ENCODE data around the gene CISH. TPM values are rescaled to one million over a fixed set of nuclear protein-coding genes. Genes with fewer than 3 reads are reported as not detected.

Gene CISH
- total RNA-seq, 5 donors from 2014 or later (not counting 1 experiment from before 2014, with no cell fraction given), result 37.4 to 217 (median 190) TPM

GRCh38 chr3:50644561-50644960 lies 33.0 kb upstream of the CISH start:
- DNase-seq, result no peak
- 98% methylated on average over 4 of the region's 7 CpGs for WGBS (ENCODE audit: insufficient coverage)
- H3K36me3 Mint-ChIP-seq, result peaks cover 44% of the 10 kb centered on the region
- ChIA-PET CTCF (no interaction called here), POLR2A (no interaction called here)
- no peak for ATAC-seq (replicated peaks in 1 of 4)
- Histone ChIP-seq H3K4me1 (ENCODE audit: control insufficient read depth in 1 of 2, extremely low read depth in 1 of 2, insufficient read depth in 2 of 2, low read length in 2 of 2) (no peaks in the 10 kb centered on the region), H3K9me3 (no peaks in the 10 kb centered on the region), H3K36me3 (ENCODE audit: control insufficient read depth in 2 of 2, extremely low read depth in 1 of 2, insufficient read depth in 1 of 2, low read length in 1 of 2) (peaks cover 60 to 94% of the 10 kb centered on the region in 2 donors), H3K27ac (ENCODE audit: low read length) (no peak overlapping the region), H3K27me3 (replicated peaks in 1 of 2; ENCODE audit: control insufficient read depth in 2 of 2, extremely low read depth in 1 of 2, insufficient read depth in 2 of 2, low read length in 1 of 2) (no peaks in the 10 kb centered on the region), H3K4me3 (ENCODE audit: control insufficient read depth in 1 of 2, extremely low read depth in 1 of 2, low read length in 1 of 2) (no peak overlapping the region)
- H3K27me3 Mint-ChIP-seq, result no peaks in the 10 kb centered on the region
- no peaks in the 10 kb centered on the region for H3K4me1 Mint-ChIP-seq
- H3K4me3 Mint-ChIP-seq, result no peak overlapping the region
- H3K27ac Mint-ChIP-seq, result no peak overlapping the region
- no peaks in the 10 kb centered on the region for H3K9me3 Mint-ChIP-seq

DNA sequence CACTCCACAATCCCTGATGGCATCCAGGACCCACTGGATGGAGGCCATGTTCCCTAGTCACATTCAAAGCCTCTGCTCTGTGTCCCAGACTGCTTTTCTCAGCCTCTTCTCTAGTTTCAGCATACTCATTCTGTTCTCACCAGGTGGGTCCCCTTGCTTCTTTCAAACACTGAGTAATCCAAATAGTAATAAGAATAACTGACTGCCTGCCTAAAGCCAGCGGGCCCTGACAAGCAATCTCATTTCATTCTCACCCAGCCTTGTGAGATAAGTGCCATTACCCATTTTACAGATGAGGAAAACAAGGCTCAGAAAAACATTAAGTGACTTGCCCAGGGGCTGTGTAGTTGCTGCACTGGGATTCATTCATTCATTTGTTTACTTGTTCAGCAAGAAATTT lies 30.8 kb upstream of the CISH start:
- Histone ChIP-seq H3K4me1 (ENCODE audit: control insufficient read depth in 1 of 2, extremely low read depth in 1 of 2, insufficient read depth in 2 of 2, low read length in 2 of 2) (peaks cover 0 to 9% of the 10 kb centered on the region in 2 experiments), H3K4me3 (ENCODE audit: control insufficient read depth in 1 of 2, extremely low read depth in 1 of 2, low read length in 1 of 2) (no peak overlapping the region), H3K27me3 (replicated peaks in 1 of 2; ENCODE audit: control insufficient read depth in 2 of 2, extremely low read depth in 1 of 2, insufficient read depth in 2 of 2, low read length in 1 of 2) (no peaks in the 10 kb centered on the region), H3K27ac (ENCODE audit: low read length) (no peak overlapping the region), H3K9me3 (no peaks in the 10 kb centered on the region), H3K36me3 (ENCODE audit: control insufficient read depth in 2 of 2, extremely low read depth in 1 of 2, insufficient read depth in 1 of 2, low read length in 1 of 2) (peaks cover 46 to 79% of the 10 kb centered on the region in 2 donors)
- no CpG with 5 or more reads among the region's 1 CpG for WGBS (ENCODE audit: insufficient coverage)
- POLR2A ChIA-PET, result no interaction called here
- ATAC-seq (replicated peaks in 1 of 4) (no peak), DNase-seq (no peak)
- no peak overlapping the region for H3K27ac Mint-ChIP-seq
- no peaks in the 10 kb centered on the region for H3K27me3 Mint-ChIP-seq
- CTCF ChIA-PET, result no interaction called here
- no peaks in the 10 kb centered on the region for H3K9me3 Mint-ChIP-seq
- peaks cover 49% of the 10 kb centered on the region for H3K36me3 Mint-ChIP-seq
- peaks cover 9 to 14% (median 13%) of the 10 kb centered on the region in 3 donors for H3K4me1 Mint-ChIP-seq
- H3K4me3 Mint-ChIP-seq, result no peak overlapping the region

- Histone ChIP-seq H3K36me3 (ENCODE audit: control insufficient read depth in 2 of 2, extremely low read depth in 1 of 2, insufficient read depth in 1 of 2, low read length in 1 of 2) (peaks cover 29 to 53% of the 10 kb centered on the region in 2 donors), H3K4me3 (ENCODE audit: control insufficient read depth in 1 of 2, extremely low read depth in 1 of 2, low read length in 1 of 2) (no peak overlapping the region), H3K27me3 (replicated peaks in 1 of 2; ENCODE audit: control insufficient read depth in 2 of 2, extremely low read depth in 1 of 2, insufficient read depth in 2 of 2, low read length in 1 of 2) (no peaks in the 10 kb centered on the region), H3K9me3 (no peaks in the 10 kb centered on the region), H3K4me1 (ENCODE audit: control insufficient read depth in 1 of 2, extremely low read depth in 1 of 2, insufficient read depth in 2 of 2, low read length in 2 of 2) (peaks cover 7 to 27% of the 10 kb centered on the region in 2 experiments), H3K27ac (ENCODE audit: low read length) (no peak overlapping the region)
- Mint-ChIP-seq H3K36me3 (peaks cover 38% of the 10 kb centered on the region), H3K27me3 (no peaks in the 10 kb centered on the region), H3K27ac (peak overlapping the region; percentile 52 to 77), H3K4me1 (peaks cover 32 to 40% (median 36%) of the 10 kb centered on the region in 3 donors), H3K4me3 (no peak overlapping the region), H3K9me3 (no peaks in the 10 kb centered on the region)
- DNase-seq (no peak), ATAC-seq (replicated peaks in 1 of 4) (no peak)
- WGBS (ENCODE audit: insufficient coverage), result 100% methylated on average over 1 of the region's 6 CpGs
- ChIA-PET POLR2A (no interaction called here), CTCF (interaction anchor here in 1 of 2 donors (0.5 kb wide), 1 partner anchor 292 kb away, joined by 5 read pairs; no protein-coding TSS in a partner anchor)
These were observed 27.5 kb upstream of the CISH start for GRCh38 chr3:50639055-50639494.

DNA sequence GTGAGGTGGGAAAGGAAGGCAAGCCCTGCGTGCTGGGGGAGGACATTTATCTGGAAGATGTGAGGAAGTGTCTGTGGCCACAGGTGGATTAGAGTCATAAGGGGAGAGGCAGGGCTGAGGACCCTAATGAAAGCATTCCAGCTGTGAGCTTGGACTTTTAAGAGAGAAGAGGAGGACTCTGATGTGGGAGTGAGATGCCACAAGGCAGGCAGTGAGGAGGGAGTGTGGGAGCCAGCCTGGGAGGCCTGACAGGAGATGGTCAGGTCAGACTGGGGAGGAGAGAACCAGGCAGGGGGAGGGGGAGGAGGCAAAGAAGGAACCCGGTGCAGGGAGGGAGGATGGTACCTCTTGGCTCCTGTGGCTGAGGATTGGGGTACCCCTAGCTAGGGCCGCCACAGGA lies 26.4 kb upstream of the CISH start:
- peaks cover 22 to 42% of the 10 kb centered on the region in 2 donors for H3K36me3 ChIP-seq (ENCODE audit: control insufficient read depth in 2 of 2, extremely low read depth in 1 of 2, insufficient read depth in 1 of 2, low read length in 1 of 2)
- Mint-ChIP-seq H3K27ac (peak overlapping the region; percentile 76 to 88), H3K36me3 (peaks cover 31% of the 10 kb centered on the region), H3K4me3 (peak overlapping the region in 1 of 3 donors; percentile 32), H3K27me3 (no peaks in the 10 kb centered on the region), H3K9me3 (no peaks in the 10 kb centered on the region), H3K4me1 (peaks cover 44 to 51% (median 47%) of the 10 kb centered on the region in 3 donors)
- no peak overlapping the region for H3K4me3 ChIP-seq (ENCODE audit: control insufficient read depth in 1 of 2, extremely low read depth in 1 of 2, low read length in 1 of 2)
- ChIA-PET POLR2A (no interaction called here), CTCF (no interaction called here)
- no peaks in the 10 kb centered on the region for H3K27me3 ChIP-seq (replicated peaks in 1 of 2; ENCODE audit: control insufficient read depth in 2 of 2, extremely low read depth in 1 of 2, insufficient read depth in 2 of 2, low read length in 1 of 2)
- ATAC-seq (replicated peaks in 1 of 4) (no peak), DNase-seq (no peak)
- no peaks in the 10 kb centered on the region for H3K9me3 ChIP-seq
- WGBS (ENCODE audit: insufficient coverage), result 51% methylated on average over 2 of the region's 3 CpGs
- H3K27ac ChIP-seq (ENCODE audit: low read length), result no peak overlapping the region
- H3K4me1 ChIP-seq (ENCODE audit: control insufficient read depth in 1 of 2, extremely low read depth in 1 of 2, insufficient read depth in 2 of 2, low read length in 2 of 2), result peaks cover 7 to 29% of the 10 kb centered on the region in 2 experiments

DNA sequence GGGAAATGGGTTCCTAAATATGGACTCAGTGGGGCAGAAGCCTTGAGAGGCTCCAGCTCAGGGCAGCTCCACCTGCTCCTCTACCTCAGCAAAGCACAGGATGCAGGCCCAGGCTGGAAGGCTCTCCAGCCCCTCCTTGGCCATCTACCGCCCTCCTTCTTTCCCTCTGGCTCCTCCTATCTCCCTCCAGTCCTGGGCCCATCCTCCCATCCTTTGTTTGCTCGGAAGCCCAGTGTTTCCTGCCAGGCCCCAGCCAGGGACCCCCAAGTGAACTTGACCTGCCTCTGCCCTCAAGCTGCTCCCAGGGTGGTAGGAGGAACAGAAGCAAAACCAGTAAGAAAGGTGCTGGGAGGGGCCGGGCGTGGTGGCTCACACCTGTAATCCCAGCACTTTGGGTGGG lies 25.4 kb upstream of the CISH start:
- CTCF ChIA-PET, result no interaction called here

DNA sequence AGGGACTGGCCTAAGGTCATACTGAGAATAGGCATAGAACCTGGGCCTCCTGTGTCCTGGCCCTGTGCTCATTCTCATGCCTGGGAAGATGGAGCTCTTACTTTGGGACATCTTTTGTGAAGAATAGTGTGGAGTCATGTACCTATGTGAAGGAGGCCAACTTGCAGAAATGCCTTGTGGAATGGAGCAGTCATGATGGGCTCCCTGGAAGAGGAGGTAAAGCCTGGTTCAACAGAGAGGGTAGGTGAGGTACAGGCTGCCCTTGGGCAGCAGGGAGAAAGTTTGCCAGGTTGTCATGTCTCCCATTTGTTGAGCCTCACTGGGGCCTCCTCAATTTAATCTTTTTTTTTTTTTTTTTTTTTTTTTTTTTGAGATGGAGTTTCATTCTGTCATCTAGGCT lies 23.5 kb upstream of the CISH start:
- Mint-ChIP-seq H3K27me3 (no peaks in the 10 kb centered on the region), H3K36me3 (peaks cover 13% of the 10 kb centered on the region)
- peaks cover 24 to 57% of the 10 kb centered on the region in 2 experiments for H3K4me1 ChIP-seq (ENCODE audit: control insufficient read depth in 1 of 2, extremely low read depth in 1 of 2, insufficient read depth in 2 of 2, low read length in 2 of 2)

More for the DNA sequence above, 25.4 kb upstream of the CISH start:
- DNase-seq, result no peak
- Mint-ChIP-seq H3K4me3 (no peak overlapping the region), H3K4me1 (peaks cover 53 to 61% (median 56%) of the 10 kb centered on the region in 3 donors), H3K27me3 (no peaks in the 10 kb centered on the region), H3K27ac (peak overlapping the region; percentile 76 to 88), H3K36me3 (peaks cover 26% of the 10 kb centered on the region), H3K9me3 (no peaks in the 10 kb centered on the region)
- POLR2A ChIA-PET, result interaction anchor here in 1 of 2 donors (0.7 kb wide), 1 partner anchor 619 kb away, joined by 3 read pairs; no protein-coding TSS in a partner anchor
- WGBS (ENCODE audit: insufficient coverage), result 100% methylated on average over 1 of the region's 4 CpGs
- H3K9me3 ChIP-seq, result no peaks in the 10 kb centered on the region
- no peak overlapping the region for H3K4me3 ChIP-seq (ENCODE audit: control insufficient read depth in 1 of 2, extremely low read depth in 1 of 2, low read length in 1 of 2)
- H3K36me3 ChIP-seq (ENCODE audit: control insufficient read depth in 2 of 2, extremely low read depth in 1 of 2, insufficient read depth in 1 of 2, low read length in 1 of 2), result peaks cover 17 to 35% of the 10 kb centered on the region in 2 donors
- no peaks in the 10 kb centered on the region for H3K27me3 ChIP-seq (replicated peaks in 1 of 2; ENCODE audit: control insufficient read depth in 2 of 2, extremely low read depth in 1 of 2, insufficient read depth in 2 of 2, low read length in 1 of 2)
- no peak for ATAC-seq (replicated peaks in 1 of 4)
- H3K27ac ChIP-seq (ENCODE audit: low read length), result no peak overlapping the region
- peaks cover 11 to 37% of the 10 kb centered on the region in 2 experiments for H3K4me1 ChIP-seq (ENCODE audit: control insufficient read depth in 1 of 2, extremely low read depth in 1 of 2, insufficient read depth in 2 of 2, low read length in 2 of 2)

More for the DNA sequence above, 23.5 kb upstream of the CISH start:
- ChIA-PET CTCF (no interaction called here), POLR2A (no interaction called here)
- H3K27ac Mint-ChIP-seq, result peak overlapping the region in 1 of 2 donors; percentile 64
- Histone ChIP-seq H3K36me3 (ENCODE audit: control insufficient read depth in 2 of 2, extremely low read depth in 1 of 2, insufficient read depth in 1 of 2, low read length in 1 of 2) (peaks cover 6 to 19% of the 10 kb centered on the region in 2 donors), H3K27ac (ENCODE audit: low read length) (no peak overlapping the region), H3K4me3 (ENCODE audit: control insufficient read depth in 1 of 2, extremely low read depth in 1 of 2, low read length in 1 of 2) (no peak overlapping the region), H3K27me3 (replicated peaks in 1 of 2; ENCODE audit: control insufficient read depth in 2 of 2, extremely low read depth in 1 of 2, insufficient read depth in 2 of 2, low read length in 1 of 2) (no peaks in the 10 kb centered on the region), H3K9me3 (no peaks in the 10 kb centered on the region)
- peak overlapping the region in 1 of 3 donors; percentile 19 for H3K4me3 Mint-ChIP-seq
- H3K4me1 Mint-ChIP-seq, result peaks cover 73 to 80% (median 76%) of the 10 kb centered on the region in 3 donors
- no peak for ATAC-seq (replicated peaks in 1 of 4)
- H3K9me3 Mint-ChIP-seq, result no peaks in the 10 kb centered on the region
- DNase-seq, result no peak

All from T-cell (primary cell).